HL-60 (cell line): ENCODE results near the gene REC114.
"Not testable (repeated sequence)": the region's sequence is repeated elsewhere in the genome, so short reads cannot be mapped to it uniquely, and the experiment has no call there.

Source experiments
- CTCF ChIP-seq: IDR thresholded peaks from one replicate; pipeline ENCODE4 v1.5.1; 2011; ENCODE audit warnings: low read length, control low read depth, inconsistent platforms; ENCODE audit not compliant: insufficient read depth
- GABPA ChIP-seq: IDR thresholded peaks from 2 replicates; pipeline ENCODE4 v1.6.1; 2012; ENCODE audit warnings: low read depth
- POLR2AphosphoS5 ChIP-seq: IDR thresholded peaks from 2 replicates; pipeline ENCODE4 v1.6.1; 2012; ENCODE audit warnings: low read depth
- REST ChIP-seq: IDR thresholded peaks from 2 replicates; pipeline ENCODE4 v1.6.1; 2012; ENCODE audit warnings: low read depth; ENCODE audit not compliant: insufficient replicate concordance

- not testable (repeated sequence) for TF ChIP-seq POLR2AphosphoS5, CTCF, REST, GABPA
Measured at GRCh38 chr15:73485885-73486284, 42.9 kb downstream of the REC114 start.
